Measurements from ENCODE around the gene GEMIN7. TPM values are rescaled to one million over a fixed set of nuclear protein-coding genes. Genes with fewer than 3 reads are reported as not detected.

The GEMIN7 gene
- total RNA-seq, 1 donor from 2014 or later: 46.8 TPM

- H3K27ac Mint-ChIP-seq: no peak overlapping the region
These were observed 29.9 kb upstream of the GEMIN7 start for GRCh38 chr19:45049073-45049736.

GRCh38 chr19:45050036-45050435 is 29.0 kb upstream of the GEMIN7 start:
- Mint-ChIP-seq H3K27me3 (ENCODE audit: insufficient read depth) (no peaks in the 10 kb centered on the region), H3K4me3 (no peak overlapping the region), H3K9me3 (no peaks in the 10 kb centered on the region), H3K4me1 (ENCODE audit: low read depth) (peaks cover 26% of the 10 kb centered on the region), H3K27ac (no peak overlapping the region), H3K36me3 (ENCODE audit: low read depth) (peaks cover 23% of the 10 kb centered on the region)
- intact Hi-C loops (cut with micrococcal nuclease): no loop called here
- DNase-seq (ENCODE audit: low spot score): no peak

More at GRCh38 chr19:45049073-45049736, 29.9 kb upstream of the GEMIN7 start:
- Mint-ChIP-seq H3K4me3 (no peak overlapping the region), H3K36me3 (ENCODE audit: low read depth) (peaks cover 28% of the 10 kb centered on the region), H3K4me1 (ENCODE audit: low read depth) (peaks cover 26% of the 10 kb centered on the region), H3K27me3 (ENCODE audit: insufficient read depth) (no peaks in the 10 kb centered on the region), H3K9me3 (no peaks in the 10 kb centered on the region)
- DNase-seq (ENCODE audit: low spot score): no peak
- intact Hi-C loops (cut with micrococcal nuclease): no loop called here

GRCh38 chr19:45051929-45052579 is 27.0 kb upstream of the GEMIN7 start:
- Mint-ChIP-seq H3K27me3 (ENCODE audit: insufficient read depth) (no peaks in the 10 kb centered on the region), H3K4me3 (no peak overlapping the region), H3K4me1 (ENCODE audit: low read depth) (peaks cover 7% of the 10 kb centered on the region), H3K36me3 (ENCODE audit: low read depth) (peaks cover 26% of the 10 kb centered on the region), H3K27ac (no peak overlapping the region), H3K9me3 (no peaks in the 10 kb centered on the region)
- intact Hi-C loops (cut with micrococcal nuclease): no loop called here
- no peak for DNase-seq (ENCODE audit: low spot score)

DNA sequence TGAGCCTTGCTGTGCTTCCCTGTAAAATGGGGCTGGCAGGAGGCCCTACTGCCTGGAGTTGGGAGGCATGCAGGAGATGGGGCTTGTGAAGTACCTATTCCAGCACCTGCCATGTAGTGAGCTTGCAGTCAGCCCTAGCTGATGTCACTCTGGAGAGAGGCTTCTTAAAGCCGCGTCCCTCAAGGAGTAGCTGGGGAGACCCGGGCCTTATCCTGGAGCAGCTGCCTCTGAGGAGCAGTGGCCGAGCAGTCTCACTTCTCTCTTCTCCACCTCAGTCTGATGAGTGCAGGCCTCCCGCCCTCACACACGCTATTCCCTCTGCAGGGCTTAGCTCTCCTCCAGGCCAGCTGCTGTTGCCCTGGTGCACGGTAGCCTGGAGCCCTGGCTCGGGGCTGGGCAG is 22.2 kb upstream of the GEMIN7 start:
- Mint-ChIP-seq H3K36me3 (ENCODE audit: low read depth) (peaks cover 45% of the 10 kb centered on the region), H3K4me3 (no peak overlapping the region), H3K9me3 (no peaks in the 10 kb centered on the region), H3K27ac (no peak overlapping the region), H3K4me1 (ENCODE audit: low read depth) (peaks cover 5% of the 10 kb centered on the region), H3K27me3 (ENCODE audit: insufficient read depth) (no peaks in the 10 kb centered on the region)
- DNase-seq (ENCODE audit: low spot score): no peak
- intact Hi-C loops (cut with micrococcal nuclease): loop anchor here (5.0 kb wide), 1 partner anchor 155 kb away; no protein-coding TSS in a partner anchor

DNA sequence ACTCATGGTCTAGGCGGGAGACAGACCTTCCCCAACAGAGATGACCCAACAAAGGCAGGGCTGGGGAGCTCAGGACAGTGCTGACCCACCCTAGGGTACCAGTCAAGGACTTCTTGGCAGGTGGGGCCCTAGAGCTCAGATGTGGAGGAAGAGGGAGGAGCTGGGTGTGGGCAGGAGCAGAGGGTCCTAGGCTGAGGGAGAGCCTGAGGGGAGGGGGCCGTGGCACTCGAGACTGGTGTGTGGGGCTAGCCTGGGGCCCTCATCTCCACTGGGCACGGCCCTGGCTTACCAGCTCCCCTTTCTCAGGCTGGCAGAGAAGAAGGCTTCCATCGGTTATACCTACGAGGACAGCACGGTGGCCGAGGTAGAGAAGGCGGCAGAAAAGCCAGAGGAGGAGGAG is 21.6 kb upstream of the GEMIN7 start:
- Mint-ChIP-seq H3K27me3 (ENCODE audit: insufficient read depth) (no peaks in the 10 kb centered on the region), H3K27ac (no peak overlapping the region), H3K9me3 (no peaks in the 10 kb centered on the region), H3K4me3 (no peak overlapping the region), H3K36me3 (ENCODE audit: low read depth) (peaks cover 44% of the 10 kb centered on the region), H3K4me1 (ENCODE audit: low read depth) (peaks cover 5% of the 10 kb centered on the region)
- intact Hi-C loops (cut with micrococcal nuclease): loop anchor here (5.0 kb wide), 1 partner anchor 155 kb away; no protein-coding TSS in a partner anchor
- no peak for DNase-seq (ENCODE audit: low spot score)

DNA sequence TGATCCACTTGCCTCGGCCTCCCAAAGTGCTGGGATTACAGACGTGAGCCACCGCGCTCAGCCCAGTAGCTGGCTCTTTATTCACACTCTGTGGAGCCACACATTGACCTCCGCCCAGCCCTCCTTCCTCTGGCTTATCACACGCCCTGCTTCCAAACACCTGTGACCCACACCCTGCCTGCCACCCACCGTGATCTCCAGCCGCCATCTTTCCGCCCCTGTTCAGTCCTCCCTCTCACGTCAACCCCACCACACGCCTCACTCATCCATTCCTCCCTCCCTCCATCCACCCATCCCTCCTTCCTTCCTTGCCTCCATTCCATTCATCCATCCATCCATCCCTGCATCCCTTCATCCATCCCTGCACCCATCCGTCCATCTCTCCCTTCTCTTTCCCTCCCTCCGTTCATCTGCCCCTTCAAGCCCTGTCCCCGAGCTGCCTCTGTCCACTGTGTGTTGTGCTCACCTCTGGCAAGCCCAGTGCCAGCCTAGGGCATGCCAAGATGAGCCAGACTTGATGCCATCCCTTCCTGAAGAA is 20.4 kb upstream of the GEMIN7 start:
- intact Hi-C loops (cut with micrococcal nuclease): loop anchor here (1.0 to 5.0 kb wide), 4 partner anchors 19 to 156 kb away; partner anchors contain the start of gene CLASRP
- peaks cover 41% of the 10 kb centered on the region for H3K36me3 Mint-ChIP-seq (ENCODE audit: low read depth)

GRCh38 chr19:45059258-45059965 is 19.6 kb upstream of the GEMIN7 start:
- H3K4me3 Mint-ChIP-seq: no peak overlapping the region
- DNase-seq (ENCODE audit: low spot score): peak; percentile 73
- H3K9me3 Mint-ChIP-seq: no peaks in the 10 kb centered on the region
- peak overlapping the region; percentile 63 for H3K27ac Mint-ChIP-seq
- H3K4me1 Mint-ChIP-seq (ENCODE audit: low read depth): peaks cover 5% of the 10 kb centered on the region
- no peaks in the 10 kb centered on the region for H3K27me3 Mint-ChIP-seq (ENCODE audit: insufficient read depth)
- peaks cover 38% of the 10 kb centered on the region for H3K36me3 Mint-ChIP-seq (ENCODE audit: low read depth)
- intact Hi-C loops (cut with micrococcal nuclease): loop anchor here (1.0 to 5.0 kb wide), 4 partner anchors 20 to 157 kb away; partner anchors contain the start of gene CLASRP

More for the DNA sequence above, 20.4 kb upstream of the GEMIN7 start:
- H3K4me1 Mint-ChIP-seq (ENCODE audit: low read depth): peaks cover 5% of the 10 kb centered on the region
- H3K9me3 Mint-ChIP-seq: no peaks in the 10 kb centered on the region
- H3K27ac Mint-ChIP-seq: no peak overlapping the region
- no peak for DNase-seq (ENCODE audit: low spot score)
- H3K27me3 Mint-ChIP-seq (ENCODE audit: insufficient read depth): no peaks in the 10 kb centered on the region
- H3K4me3 Mint-ChIP-seq: no peak overlapping the region

- no peaks in the 10 kb centered on the region for H3K9me3 Mint-ChIP-seq
- no peak for DNase-seq (ENCODE audit: low spot score)
- intact Hi-C loops (cut with micrococcal nuclease): no loop called here
- no peak overlapping the region for H3K27ac Mint-ChIP-seq
- H3K4me1 Mint-ChIP-seq (ENCODE audit: low read depth): peaks cover 5% of the 10 kb centered on the region
- peaks cover 42% of the 10 kb centered on the region for H3K36me3 Mint-ChIP-seq (ENCODE audit: low read depth)
- H3K4me3 Mint-ChIP-seq: no peak overlapping the region
- H3K27me3 Mint-ChIP-seq (ENCODE audit: insufficient read depth): no peaks in the 10 kb centered on the region
These were observed 17.1 kb upstream of the GEMIN7 start for GRCh38 chr19:45061965-45062364.

DNA sequence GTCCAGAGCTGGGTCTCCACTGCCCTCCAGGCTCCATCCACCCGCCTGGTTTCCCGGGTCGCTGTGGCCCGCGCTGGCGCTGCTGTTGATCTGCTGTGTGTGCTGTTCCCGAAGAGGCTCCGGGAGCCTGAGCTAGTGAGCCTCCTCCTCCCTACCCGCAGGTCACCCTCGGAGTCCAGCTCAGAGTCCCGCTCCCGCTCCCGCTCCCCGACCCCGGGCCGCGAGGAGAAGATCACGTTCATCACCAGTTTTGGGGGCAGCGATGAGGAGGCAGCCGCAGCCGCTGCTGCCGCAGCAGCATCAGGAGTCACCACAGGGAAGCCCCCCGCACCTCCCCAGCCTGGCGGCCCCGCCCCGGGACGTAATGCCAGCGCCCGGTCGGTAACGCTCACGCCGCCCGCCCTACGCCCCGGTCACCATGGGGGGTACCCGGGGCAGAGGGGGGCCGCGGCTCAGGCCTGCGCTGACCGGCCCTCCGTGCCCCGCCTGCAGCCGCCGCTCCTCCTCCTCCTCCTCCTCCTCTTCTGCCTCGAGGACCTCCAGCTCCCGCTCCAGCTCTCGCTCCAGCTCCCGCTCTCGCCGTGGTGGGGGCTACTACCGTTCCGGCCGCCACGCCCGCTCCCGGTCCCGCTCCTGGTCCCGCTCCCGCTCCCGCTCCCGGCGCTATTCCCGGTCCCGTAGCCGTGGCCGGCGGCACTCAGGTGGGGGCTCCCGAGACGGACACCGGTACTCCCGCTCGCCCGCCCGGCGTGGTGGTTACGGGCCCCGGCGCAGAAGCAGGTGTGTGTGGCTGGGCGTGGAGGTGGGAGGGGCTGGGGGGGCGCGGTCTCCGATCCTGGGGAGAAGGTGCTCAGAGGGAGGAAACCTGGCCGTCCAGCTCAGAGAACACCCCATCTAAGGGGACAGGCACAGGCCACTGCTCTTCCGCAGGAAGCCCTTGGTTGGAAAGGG is 14.9 kb upstream of the GEMIN7 start:
- Mint-ChIP-seq H3K4me3 (no peak overlapping the region), H3K27me3 (ENCODE audit: insufficient read depth) (no peaks in the 10 kb centered on the region), H3K9me3 (no peaks in the 10 kb centered on the region), H3K4me1 (ENCODE audit: low read depth) (peaks cover 5% of the 10 kb centered on the region), H3K36me3 (ENCODE audit: low read depth) (peaks cover 34% of the 10 kb centered on the region), H3K27ac (no peak overlapping the region)
- intact Hi-C loops (cut with micrococcal nuclease): no loop called here
- DNase-seq (ENCODE audit: low spot score): no peak

GRCh38 chr19:45066921-45067661 is 12.0 kb upstream of the GEMIN7 start:
- no peaks in the 10 kb centered on the region for H3K4me1 Mint-ChIP-seq (ENCODE audit: low read depth)
- DNase-seq (ENCODE audit: low spot score): no peak
- H3K9me3 Mint-ChIP-seq: no peaks in the 10 kb centered on the region
- H3K36me3 Mint-ChIP-seq (ENCODE audit: low read depth): peaks cover 18% of the 10 kb centered on the region
- H3K27ac Mint-ChIP-seq: no peak overlapping the region
- no peak overlapping the region for H3K4me3 Mint-ChIP-seq
- intact Hi-C loops (cut with micrococcal nuclease): no loop called here
- H3K27me3 Mint-ChIP-seq (ENCODE audit: insufficient read depth): no peaks in the 10 kb centered on the region

GRCh38 chr19:45068041-45068440 is 11.0 kb upstream of the GEMIN7 start:
- Mint-ChIP-seq H3K36me3 (ENCODE audit: low read depth) (peaks cover 15% of the 10 kb centered on the region), H3K27me3 (ENCODE audit: insufficient read depth) (no peaks in the 10 kb centered on the region), H3K27ac (no peak overlapping the region), H3K4me3 (no peak overlapping the region), H3K9me3 (no peaks in the 10 kb centered on the region), H3K4me1 (ENCODE audit: low read depth) (no peaks in the 10 kb centered on the region)
- intact Hi-C loops (cut with micrococcal nuclease): no loop called here
- DNase-seq (ENCODE audit: low spot score): no peak

Data from activated T-helper 1 cell treated with anti-CD3 and anti-CD28 coated beads, Interleukin-12 subunit alpha, Interleukin-12 subunit beta, Interleukin-2, Interleukin-4 antibody, amounts not matched to agents 30 ng/mL and 10 ng/mL and 1 ng/mL, durations not matched to agents 14 hours and 24 hours and 36 hours (primary cell).